Fibroblast of villous mesenchyme (primary cell): ENCODE measurements around the gene QRICH2. TPM values are rescaled to one million over a fixed set of nuclear protein-coding genes. Genes with fewer than 3 reads are reported as not detected.
"Not testable (repeated sequence)": the region's sequence is repeated elsewhere in the genome, so short reads cannot be mapped to it uniquely, and the experiment has no call there.

Source experiments
- DNase-seq: peaks from one replicate; pipeline ENCODE4 v3.0.0-alpha.2; 2010; ENCODE audit warnings: low read depth
- H3K4me3 ChIP-seq: 2 replicates; pipeline ENCODE4 v1.5.1; 2011; ENCODE audit warnings: low read depth, mild to moderate bottlenecking, low read length
- CTCF ChIP-seq: IDR thresholded peaks from 2 replicates; pipeline ENCODE4 v1.5.1; 2012; ENCODE audit warnings: low read depth, mild to moderate bottlenecking, low read length; ENCODE audit not compliant: insufficient read depth
- total RNA-seq: library from RNA; depleted of rRNA; stranded (reverse); fragments of >200 nt; gene quantifications from 2 replicates; pipeline ENCODE4 v1.2.3, GENCODE V29; 2012

QRICH2 gene
- total RNA-seq, 1 donor: 2.2 TPM

- DNase-seq: no peak
- no peak overlapping the region for H3K4me3 ChIP-seq
- no peak for TF ChIP-seq CTCF
Observed at GRCh38 chr17:76260220-76260619, 47.9 kb downstream of the QRICH2 start.

DNA sequence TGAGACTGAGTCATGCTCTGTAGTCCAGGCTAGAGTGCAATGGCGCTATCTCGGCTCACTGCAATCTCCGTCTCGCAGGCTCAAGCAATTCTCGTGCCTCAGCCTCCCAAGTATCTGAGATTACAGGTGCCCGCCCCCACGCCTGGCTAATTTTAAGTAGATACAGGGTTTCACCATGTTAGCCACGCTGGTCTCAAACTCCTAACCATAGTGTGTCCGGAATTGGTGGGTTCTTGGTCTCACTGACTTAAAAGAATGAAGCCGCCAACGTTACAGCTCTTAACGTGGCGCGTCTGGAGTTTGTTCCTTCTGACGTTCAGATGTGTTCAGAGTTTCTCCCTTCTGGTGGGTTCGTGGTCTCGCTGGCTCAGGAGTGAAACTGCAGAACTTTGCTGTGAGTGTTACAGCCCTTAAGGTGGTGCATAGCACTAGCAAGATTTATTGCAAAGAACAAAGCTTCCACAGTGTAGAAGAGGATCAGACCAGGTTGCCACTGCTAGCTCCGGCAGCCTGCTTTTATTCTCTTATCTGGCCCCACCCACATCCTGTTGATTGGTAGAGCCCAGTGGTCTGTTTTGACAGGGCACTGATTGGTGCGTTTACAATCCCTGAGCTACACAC lies 51.5 kb downstream of the QRICH2 start:
- DNase-seq, H3K4me3 ChIP-seq: not testable (repeated sequence)

DNA sequence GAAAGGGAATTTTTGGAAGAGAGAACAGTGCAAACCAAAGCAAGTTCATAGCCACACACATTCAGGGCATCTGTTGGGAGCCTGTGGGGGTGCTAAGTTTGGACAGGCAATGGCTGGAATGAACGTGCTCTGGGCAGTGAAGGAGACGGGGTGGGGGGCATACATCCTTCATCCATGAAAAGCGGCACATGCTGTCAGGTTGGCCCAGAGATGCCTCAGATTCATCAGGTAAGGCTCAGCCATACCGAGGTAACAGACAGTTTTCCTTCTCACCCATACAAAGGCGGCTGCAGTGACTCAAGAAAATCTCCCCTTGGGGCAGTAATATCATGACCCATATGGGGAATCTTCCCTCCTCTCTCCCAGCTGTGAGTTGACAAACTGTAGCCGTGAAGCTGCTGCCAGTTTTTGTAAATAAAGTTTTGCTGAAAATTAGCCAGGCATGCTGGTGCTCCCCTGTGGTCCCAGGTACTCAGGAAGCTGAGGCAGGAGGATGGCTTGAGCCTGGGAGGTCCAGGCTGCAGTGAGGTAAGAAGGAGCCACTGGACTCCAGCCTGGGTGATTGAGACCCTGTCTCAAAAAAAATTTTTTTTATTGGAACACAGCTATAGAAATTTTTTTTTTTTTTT lies 52.2 kb downstream of the QRICH2 start:
- TF ChIP-seq CTCF: no peak

DNA sequence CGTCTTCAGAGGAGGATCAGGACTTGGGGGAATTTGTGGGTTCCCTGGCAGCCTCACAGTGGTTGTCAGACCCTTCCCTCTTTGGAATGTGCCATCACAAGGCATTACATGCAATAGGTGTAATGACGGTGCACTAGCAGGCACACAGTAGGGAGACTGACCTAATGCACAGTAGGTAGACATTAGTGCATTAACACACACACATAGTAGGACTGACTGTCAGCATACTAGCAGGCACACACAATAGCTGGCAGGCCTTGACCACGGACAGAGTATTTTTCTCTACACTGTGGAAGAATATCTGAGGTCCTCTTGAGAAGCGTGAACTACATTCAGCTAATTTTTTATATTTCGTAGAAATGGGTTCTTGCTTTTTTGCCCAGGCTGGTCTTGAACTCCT lies 53.8 kb downstream of the QRICH2 start:
- no peak overlapping the region for H3K4me3 ChIP-seq
- TF ChIP-seq CTCF: no peak
- DNase-seq: no peak

More for the DNA sequence above, 52.2 kb downstream of the QRICH2 start:
- no peak overlapping the region for H3K4me3 ChIP-seq
- DNase-seq: no peak

DNA sequence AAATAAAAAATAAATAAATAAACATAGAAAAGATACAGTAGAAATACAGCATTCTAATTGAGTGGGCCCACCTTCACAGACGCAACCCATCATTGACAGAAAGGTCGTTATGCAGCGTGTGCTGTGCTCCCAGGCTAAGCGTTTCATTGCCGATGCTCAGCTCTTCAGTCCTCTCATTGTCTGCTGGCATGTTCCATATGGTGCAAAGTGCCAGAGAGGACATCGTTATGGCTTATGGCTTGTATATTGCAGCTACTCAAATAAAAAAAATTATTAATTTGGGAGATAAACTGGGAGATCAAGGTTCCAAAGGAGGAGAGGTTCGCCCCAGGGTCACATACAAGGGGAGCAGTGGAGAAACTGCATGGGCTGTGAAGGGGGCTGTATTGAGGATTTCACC lies 54.2 kb downstream of the QRICH2 start:
- no peak overlapping the region for H3K4me3 ChIP-seq
- TF ChIP-seq CTCF: no peak
- DNase-seq: no peak

GRCh38 chr17:76252967-76253766 lies 54.9 kb downstream of the QRICH2 start:
- H3K4me3 ChIP-seq, DNase-seq: not testable (repeated sequence)

GRCh38 chr17:76252040-76252954 lies 55.8 kb downstream of the QRICH2 start:
- no peak overlapping the region for H3K4me3 ChIP-seq
- no peak for TF ChIP-seq CTCF
- DNase-seq: peak; percentile 96
